IPS-NIHi11 (cell line): ENCODE results near the gene STYXL1.
A peak's percentile ranks its signal among the peaks of the same experiment; 100 is the strongest.

Experiments
- DNase-seq: peaks from one replicate; pipeline ENCODE4 v3.0.0; 2012; ENCODE audit warnings: mixed read lengths, low spot score

Gene STYXL1

DNA sequence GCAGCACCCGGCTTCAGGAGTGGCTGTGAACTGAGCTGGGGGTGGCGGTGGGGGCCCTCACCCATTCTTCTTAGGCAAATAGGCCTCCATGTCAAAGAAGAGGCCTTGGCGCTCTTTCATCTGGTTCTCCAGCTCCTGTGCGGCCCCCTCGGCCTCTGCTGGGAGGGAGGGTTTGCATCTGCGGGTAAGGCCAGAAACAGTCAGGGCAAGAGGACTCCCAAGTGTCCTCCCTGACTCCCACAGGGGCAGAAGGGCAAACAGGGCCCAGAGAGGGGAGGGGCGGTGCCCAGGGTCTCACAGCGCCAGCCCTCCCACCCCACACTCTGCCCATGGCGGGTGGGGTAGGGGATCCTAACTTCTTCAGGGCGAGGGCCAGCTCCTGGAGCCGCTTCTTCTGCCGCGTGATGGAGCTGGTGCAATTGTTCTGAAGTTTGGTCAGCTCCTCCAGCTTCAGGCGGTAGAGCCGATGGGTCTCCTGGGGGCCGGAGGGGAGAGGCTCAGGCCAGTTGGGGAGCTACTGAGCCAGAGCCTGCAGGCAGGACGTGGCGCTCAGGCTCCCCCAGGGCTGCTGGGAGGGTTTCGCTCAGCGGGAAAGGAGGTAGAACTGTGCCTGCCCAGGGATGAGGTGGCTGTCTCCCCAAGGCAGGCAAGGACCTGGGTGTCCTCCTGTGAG is 55.6 kb downstream of the STYXL1 start:
- DNase-seq: peak; percentile 3

DNA sequence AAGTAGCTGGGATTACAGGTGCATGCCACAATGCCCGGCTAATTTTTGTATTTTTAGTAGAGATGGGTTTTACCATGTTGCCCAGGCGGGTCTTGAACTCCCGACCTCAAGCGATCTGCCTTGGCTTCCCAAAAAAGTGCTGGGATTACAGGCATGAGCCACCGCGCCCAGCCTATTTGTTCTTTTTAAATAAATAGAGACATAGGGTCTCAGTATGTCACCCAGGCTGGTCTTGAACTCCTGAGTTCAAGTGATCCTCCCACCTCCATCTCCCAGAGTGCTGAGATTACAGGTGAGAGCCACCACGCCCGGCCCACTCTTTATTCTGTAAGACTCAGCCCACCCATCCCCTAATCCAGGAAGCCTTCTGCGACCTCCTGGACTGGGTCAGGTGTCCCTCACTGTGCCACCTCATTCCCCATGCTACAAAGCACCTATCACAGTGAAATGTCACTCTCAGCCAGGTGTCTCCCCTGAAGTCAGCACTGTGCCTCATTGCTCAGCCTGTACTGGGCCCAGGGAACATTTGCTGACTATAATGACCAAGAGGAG is 56.2 kb downstream of the STYXL1 start:
- DNase-seq: no peak

DNA sequence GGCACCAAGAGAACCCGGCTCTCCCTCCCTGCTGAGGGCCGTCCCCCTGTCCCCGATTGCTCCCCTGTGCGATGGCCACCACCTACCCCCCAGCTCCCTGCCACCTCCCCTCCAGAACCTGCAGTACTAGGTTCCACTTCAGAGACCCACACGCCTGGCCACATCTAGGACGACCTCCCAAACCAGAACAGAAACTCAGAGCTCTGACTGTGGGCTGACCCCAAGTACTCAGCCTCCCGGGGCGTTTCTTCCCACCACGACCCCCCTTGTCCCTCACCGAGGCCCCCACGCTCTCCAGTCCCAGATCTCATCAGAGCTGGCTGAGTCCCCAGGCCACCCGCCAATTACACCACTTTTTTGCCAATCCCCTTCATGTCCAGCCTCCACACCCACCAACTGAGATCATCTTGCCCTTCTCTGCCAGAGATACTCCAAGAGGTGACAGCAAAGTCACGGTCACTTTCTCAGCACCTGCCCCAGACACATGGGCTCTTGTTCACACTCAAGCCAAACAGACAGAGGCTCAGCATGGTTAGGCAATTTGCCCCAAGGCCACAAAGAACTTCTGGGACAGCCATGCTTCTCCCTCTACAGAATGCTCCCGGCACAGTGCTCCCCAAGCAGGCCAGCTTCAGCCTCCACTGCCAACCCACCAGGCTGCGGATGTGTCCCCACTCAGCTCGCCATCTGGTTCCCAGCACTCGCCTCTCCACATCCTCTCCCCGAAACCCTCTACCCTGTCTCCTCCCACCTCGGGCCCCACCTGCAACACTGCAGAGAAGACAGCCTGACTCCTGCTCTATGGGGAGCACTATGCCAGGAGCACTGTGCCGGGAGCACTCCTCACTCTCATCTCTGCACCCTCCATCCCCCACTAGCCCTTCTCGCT is 58.1 kb downstream of the STYXL1 start:
- DNase-seq: peak; percentile 3

GRCh38 chr7:75988568-75989499 is 59.0 kb downstream of the STYXL1 start:
- no peak for DNase-seq

DNA sequence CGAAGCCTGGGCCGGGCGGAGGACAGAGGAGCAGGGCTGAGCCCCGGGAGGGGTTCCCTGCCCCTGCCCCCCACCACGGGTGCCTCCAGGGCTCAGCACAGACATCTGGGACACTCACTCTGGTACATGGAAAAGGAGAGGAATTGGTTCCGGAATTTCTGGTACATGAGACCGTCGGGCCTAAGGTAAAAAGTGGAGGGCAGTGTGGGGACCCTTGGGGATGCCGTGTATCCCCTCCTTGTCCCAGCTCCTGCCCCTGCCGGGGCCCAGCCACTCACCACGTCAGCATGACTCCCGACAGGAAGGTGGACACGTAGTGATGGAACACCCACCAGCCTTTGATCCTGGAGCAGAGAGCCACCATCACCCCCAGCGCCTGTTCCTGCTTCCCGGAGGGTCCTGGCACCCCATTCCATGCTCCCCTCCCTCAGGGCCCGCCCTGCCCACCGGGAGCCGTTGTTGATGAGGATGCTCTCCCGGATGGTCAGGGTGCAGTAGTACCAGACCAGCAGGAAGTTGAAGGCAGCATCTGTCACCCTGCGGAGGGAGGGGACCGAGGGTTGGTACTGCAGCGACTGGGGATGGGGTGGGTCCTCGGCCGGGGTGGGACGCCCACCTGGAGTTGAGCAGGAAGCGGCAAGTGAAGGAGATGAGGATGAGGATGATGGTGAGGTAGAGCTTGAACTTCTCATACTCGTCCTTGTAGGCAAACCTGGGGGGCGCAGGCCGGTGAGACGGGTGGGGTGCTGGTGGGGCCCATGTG is 59.8 kb downstream of the STYXL1 start:
- no peak for DNase-seq

DNA sequence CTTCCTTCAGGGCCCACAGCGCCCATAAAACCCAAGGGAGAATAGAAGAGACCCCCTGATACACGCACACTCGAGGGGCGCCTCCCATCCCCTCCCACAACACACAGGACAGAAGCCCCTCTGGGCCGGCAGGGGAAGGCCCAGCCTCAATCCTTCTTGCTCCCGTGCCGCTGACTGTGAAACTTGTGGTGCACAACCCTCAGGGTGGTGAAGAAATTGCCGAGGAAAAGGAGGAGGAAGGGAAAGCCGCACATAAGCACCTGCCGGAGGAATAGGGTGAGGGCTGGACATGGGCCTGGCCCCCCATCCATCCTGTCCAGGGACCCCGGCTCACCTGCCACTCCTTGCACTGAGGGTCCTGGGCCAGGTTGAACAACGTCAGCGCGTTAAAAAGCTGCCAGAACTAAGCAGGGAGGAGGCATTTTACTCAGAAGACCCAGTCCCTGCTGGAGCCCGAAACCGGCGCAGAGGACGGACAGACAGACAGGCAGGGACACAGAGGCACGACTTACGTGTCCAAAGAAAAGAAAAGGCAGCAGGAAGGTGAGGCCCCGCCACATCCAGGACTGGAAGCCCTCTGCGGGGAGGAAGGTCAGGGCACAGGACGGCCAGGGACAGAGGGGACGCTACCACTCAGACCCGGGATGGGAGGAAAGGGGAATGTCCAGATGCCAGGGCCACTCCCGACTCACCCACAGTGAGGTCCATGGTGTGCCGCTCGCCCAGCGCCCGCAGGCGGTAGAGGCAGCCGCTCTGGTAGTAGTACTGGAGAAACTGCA is 60.6 kb downstream of the STYXL1 start:
- no peak for DNase-seq

DNA sequence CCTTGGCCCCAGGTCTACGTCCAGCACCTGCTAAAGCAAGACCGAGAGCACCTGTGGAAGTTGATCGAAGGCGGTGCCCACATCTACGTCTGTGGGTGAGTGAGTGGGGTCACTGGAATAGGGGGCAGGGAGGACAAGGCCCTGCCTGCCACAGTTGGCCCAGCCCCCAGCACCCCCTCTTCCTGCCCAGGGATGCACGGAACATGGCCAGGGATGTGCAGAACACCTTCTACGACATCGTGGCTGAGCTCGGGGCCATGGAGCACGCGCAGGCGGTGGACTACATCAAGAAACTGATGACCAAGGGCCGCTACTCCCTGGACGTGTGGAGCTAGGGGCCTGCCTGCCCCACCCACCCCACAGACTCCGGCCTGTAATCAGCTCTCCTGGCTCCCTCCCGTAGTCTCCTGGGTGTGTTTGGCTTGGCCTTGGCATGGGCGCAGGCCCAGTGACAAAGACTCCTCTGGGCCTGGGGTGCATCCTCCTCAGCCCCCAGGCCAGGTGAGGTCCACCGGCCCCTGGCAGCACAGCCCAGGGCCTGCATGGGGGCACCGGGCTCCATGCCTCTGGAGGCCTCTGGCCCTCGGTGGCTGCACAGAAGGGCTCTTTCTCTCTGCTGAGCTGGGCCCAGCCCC is 61.5 kb downstream of the STYXL1 start:
- no peak for DNase-seq

- DNase-seq: no peak
Observed at GRCh38 chr7:75985518-75986146, 62.2 kb downstream of the STYXL1 start.

- DNase-seq: no peak
Observed at GRCh38 chr7:75985009-75985517, 62.7 kb downstream of the STYXL1 start.

GRCh38 chr7:75984130-75985008 is 63.4 kb downstream of the STYXL1 start:
- no peak for DNase-seq

GRCh38 chr7:75983471-75984129 is 64.2 kb downstream of the STYXL1 start:
- no peak for DNase-seq

- DNase-seq: no peak
Observed at GRCh38 chr7:75982306-75983064, 65.3 kb downstream of the STYXL1 start.

DNA sequence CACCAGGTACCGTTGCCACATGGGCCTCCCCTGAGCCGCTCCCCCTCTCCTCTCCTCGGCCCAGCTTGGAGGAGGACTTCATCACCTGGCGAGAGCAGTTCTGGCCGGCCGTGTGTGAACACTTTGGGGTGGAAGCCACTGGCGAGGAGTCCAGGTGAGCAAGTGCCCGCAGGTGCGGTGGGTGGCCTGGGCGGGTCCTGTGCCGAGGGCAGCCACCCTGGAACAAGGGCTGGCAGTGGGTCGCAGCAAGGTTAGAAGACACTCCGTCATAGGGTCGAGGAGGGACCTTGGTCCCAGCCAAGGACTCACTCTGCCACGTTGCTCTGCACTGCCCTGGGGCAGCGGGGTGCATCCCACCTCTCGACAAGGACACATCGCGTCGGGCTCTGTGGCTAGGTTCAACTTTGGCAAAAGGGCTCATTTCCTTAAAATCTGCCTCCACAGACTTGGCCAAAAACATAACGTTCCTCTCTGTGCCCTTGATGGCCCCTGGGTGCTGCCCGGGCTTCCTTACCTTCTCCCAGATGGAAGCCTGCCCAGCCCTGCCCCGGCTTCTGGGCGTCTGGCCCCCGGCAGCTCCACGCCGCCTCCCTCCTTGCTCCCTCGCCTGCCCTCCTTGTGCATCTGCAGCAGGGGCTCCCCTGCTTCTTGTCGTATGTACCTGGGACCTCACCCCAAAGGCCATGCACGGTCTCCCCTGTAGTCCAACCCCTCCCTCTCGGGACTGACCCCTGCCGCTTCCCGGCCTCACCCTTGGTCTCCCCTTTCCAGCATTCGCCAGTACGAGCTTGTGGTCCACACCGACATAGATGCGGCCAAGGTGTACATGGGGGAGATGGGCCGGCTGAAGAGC is 66.1 kb downstream of the STYXL1 start:
- DNase-seq: no peak

DNA sequence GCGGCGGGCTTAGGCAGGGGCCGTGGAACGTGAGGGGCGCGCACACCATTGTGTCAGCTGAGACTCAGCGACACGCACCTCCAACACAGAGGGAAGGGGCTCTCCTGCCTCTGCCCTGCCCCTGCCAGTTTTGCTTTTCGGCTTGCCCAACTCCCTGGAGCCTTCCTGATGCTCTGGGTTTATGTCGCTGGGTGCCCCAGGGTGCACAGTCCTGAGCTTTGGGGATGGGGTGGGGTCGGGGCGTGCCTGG is 66.7 kb downstream of the STYXL1 start:
- no peak for DNase-seq

DNA sequence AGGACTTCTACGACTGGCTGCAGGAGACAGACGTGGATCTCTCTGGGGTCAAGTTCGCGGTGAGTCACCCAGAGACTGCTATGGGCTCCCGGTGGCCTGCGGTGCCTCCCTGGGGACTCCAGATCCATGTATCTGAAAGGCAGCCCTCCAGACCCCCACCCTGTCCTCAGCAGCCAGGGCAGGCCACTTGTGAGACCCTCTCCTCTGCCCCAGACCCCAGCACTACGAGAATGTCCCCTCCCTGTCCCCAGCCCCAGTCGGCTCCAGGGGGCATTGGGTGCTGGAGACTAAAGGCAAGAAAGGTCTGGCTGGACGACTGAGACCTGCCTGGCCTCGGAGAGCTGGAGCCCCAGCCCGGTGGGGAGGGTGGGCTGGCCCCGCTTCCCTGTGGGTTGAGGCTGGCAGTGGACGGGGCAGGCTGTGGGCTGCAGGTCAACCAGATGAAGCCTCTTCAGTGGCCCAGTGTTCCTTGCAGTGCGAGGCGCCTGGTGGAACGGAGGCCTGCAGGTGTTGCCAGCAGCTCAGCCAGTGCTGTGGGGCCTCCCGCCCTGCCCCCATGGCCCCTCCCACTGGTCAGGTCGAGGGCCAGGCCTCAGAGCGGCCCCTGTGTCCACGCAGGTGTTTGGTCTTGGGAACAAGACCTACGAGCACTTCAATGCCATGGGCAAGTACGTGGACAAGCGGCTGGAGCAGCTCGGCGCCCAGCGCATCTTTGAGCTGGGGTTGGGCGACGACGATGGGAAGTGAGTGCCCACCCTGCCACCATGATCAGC is 67.2 kb downstream of the STYXL1 start:
- no peak for DNase-seq
